K562 (cell line): ENCODE measurements around the gene AK2. TPM values are rescaled to one million over a fixed set of nuclear protein-coding genes. Genes with fewer than 3 reads are reported as not detected.

Experiments used
- ATF1 ChIP-seq, 2 experiments: fragments of 450-650 bp in 1 of 2; IDR thresholded peaks; 2 replicates each; pipeline ENCODE4 v1.6.1; 2016; ENCODE audit warnings: missing compliant biosample characterization in 1 of 2, missing genetic modification characterization in 1 of 2
- BCOR ChIP-seq: fragments of 450-650 bp; IDR thresholded peaks from 2 replicates; pipeline ENCODE4 v1.6.1; 2016
- CGGBP1 ChIP-seq: fragments of 250-450 bp; sonication (Bioruptor Pico); IDR thresholded peaks from 2 replicates; pipeline ENCODE4 v1.9.0; 2021; ENCODE audit warnings: mild to moderate bottlenecking
- DACH1 ChIP-seq: fragments of 450-650 bp; IDR thresholded peaks from 2 replicates; pipeline ENCODE4 v1.6.1; 2018; ENCODE audit not compliant: partially characterized antibody
- EGR1 ChIP-seq: fragments of 450-650 bp; conservative IDR thresholded peaks from 2 replicates; pipeline ENCODE4 v1.6.1; 2017; ENCODE audit warnings: mild to moderate bottlenecking
- ETV6 ChIP-seq, 3 experiments: fragments of 150-350 bp in 1 of 3; sonication (generic) in 1 of 3; formaldehyde crosslinking in 1 of 3; IDR thresholded peaks; 2 replicates each; pipeline versions ENCODE4 v1.6.1 to v1.8.0; 2014 to 2022; ENCODE audit warnings: borderline replicate concordance in 2 of 3, low read depth in 2 of 3, antibody characterized with exemption in 1 of 3, low read length in 1 of 3, mild to moderate bottlenecking in 1 of 3, missing genetic modification reagents in 1 of 3
- FUS ChIP-seq: fragments of 200-400 bp; formaldehyde crosslinking; optimal IDR thresholded peaks from 2 replicates; pipeline ENCODE3; 2017; ENCODE audit warnings: low read depth, low read length
- GABPB1 ChIP-seq: sonication (generic); formaldehyde crosslinking; IDR thresholded peaks from 2 replicates; pipeline ENCODE4 v1.8.0; 2022; ENCODE audit warnings: mild to moderate bottlenecking, missing genetic modification reagents
- HMGN3 ChIP-seq: IDR thresholded peaks from 2 replicates; pipeline ENCODE4 v1.6.1; 2011; ENCODE audit warnings: borderline replicate concordance, low read depth, mild to moderate bottlenecking, mixed read lengths, low read length; ENCODE audit not compliant: insufficient read length; ENCODE audit errors: extremely low read depth
- HNRNPL ChIP-seq: fragments of 200-400 bp; formaldehyde crosslinking; IDR thresholded peaks from 2 replicates; pipeline ENCODE4 v1.6.1; 2017; ENCODE audit warnings: low read depth, mild to moderate bottlenecking, low read length
- IRF2 ChIP-seq: sonication (generic); formaldehyde crosslinking; IDR thresholded peaks from 2 replicates; pipeline ENCODE4 v1.8.1; 2022; ENCODE audit warnings: mild to moderate bottlenecking, missing genetic modification reagents
- KLF13 ChIP-seq: fragments of 450-650 bp; IDR thresholded peaks from 2 replicates; pipeline ENCODE4 v1.6.1; 2016; ENCODE audit warnings: missing genetic modification characterization, low read depth, mild to moderate bottlenecking, missing compliant biosample characterization, moderate library complexity, borderline replicate concordance
- MAZ ChIP-seq, 2 experiments: fragments of 450-650 bp in 1 of 2; sonication (generic) in 1 of 2; formaldehyde crosslinking; IDR thresholded peaks in 1 of 2; conservative IDR thresholded peaks in 1 of 2; 2 replicates each; pipeline versions ENCODE4 v1.4.0 to v1.5.0; 2020; ENCODE audit warnings: mild to moderate bottlenecking in 1 of 2, missing genetic modification reagents in 1 of 2
- MTA3 ChIP-seq: fragments of 450-650 bp; formaldehyde crosslinking; IDR thresholded peaks from 2 replicates; pipeline ENCODE4 v1.6.1; 2017; ENCODE audit warnings: mild to moderate bottlenecking, borderline replicate concordance
- NR1H2 ChIP-seq: sonication (generic); formaldehyde crosslinking; IDR thresholded peaks from 2 replicates; pipeline ENCODE4 v1.4.0; 2020; ENCODE audit warnings: mild to moderate bottlenecking, missing genetic modification reagents
- PHB ChIP-seq: fragments of 250-450 bp; sonication (Bioruptor Pico); IDR thresholded peaks from 2 replicates; pipeline ENCODE4 v1.5.0; 2021
- RNF2 ChIP-seq: sonication (generic); IDR thresholded peaks from 2 replicates; pipeline ENCODE4 v1.6.1; 2016
- SETDB1 ChIP-seq: IDR thresholded peaks from one replicate; pipeline ENCODE4 v1.6.1; 2012; ENCODE audit warnings: low read length, control low read depth, inconsistent platforms
- SRF ChIP-seq, 2 experiments: fragments of 250-450, 450-650 bp in 1 of 2; sonication (Bioruptor Pico) in 1 of 2; sonication (generic) in 1 of 2; formaldehyde crosslinking; IDR thresholded peaks; 2 replicates each; pipeline versions ENCODE4 v1.5.0 to v1.5.1; 2020 to 2022; ENCODE audit warnings: mild to moderate bottlenecking in 1 of 2, missing genetic modification reagents in 1 of 2
- ZNF282 ChIP-seq: sonication (generic); formaldehyde crosslinking; IDR thresholded peaks from 2 replicates; pipeline ENCODE4 v1.8.1; 2023; ENCODE audit warnings: missing genetic modification reagents
- ZNF740 ChIP-seq, 3 experiments: fragments of 200-800 bp in 1 of 3; sonication (Bioruptor generic) in 1 of 3; sonication (generic) in 1 of 3; formaldehyde crosslinking in 1 of 3; IDR thresholded peaks; 2 replicates each; pipeline versions ENCODE4 v1.6.1 to v1.8.0; 2016 to 2022; ENCODE audit warnings: mild to moderate bottlenecking in 2 of 3, missing compliant biosample characterization in 2 of 3, missing genetic modification characterization in 2 of 3, missing genetic modification reagents in 1 of 3
- ZNF76 ChIP-seq: fragments of 250-450 bp; sonication (Bioruptor Pico); IDR thresholded peaks from 2 replicates; pipeline ENCODE4 v1.4.0; 2020; ENCODE audit warnings: mild to moderate bottlenecking, moderate library complexity, borderline replicate concordance
- polyA plus RNA-seq, 8 experiments: library from polyadenylated mRNA; depleted of rRNA in 4 of 8; stranded (reverse) in 5 of 8; unstranded in 3 of 8; fragments of >200 nt; fragmentation: Nextera tagmentation in 2 of 8; fragmentation: Illumina TruSeq in 1 of 8; extraction: Ambion mirVana in 2 of 8; extraction: Trizol in 1 of 8; gene quantifications; 2 replicates each; pipeline versions ENCODE4 v1.2.1 to v1.2.3, GENCODE V29; 2011 to 2014; ENCODE audit warnings: inconsistent platforms in 1 of 8, missing spikeins in 1 of 8
- total RNA-seq, 7 experiments: library from RNA; depleted of rRNA in 6 of 7; stranded (reverse); fragments of >200 nt in 6 of 7; fragmentation: Illumina TruSeq in 2 of 7; extraction: Trizol in 2 of 7; gene quantifications; 2 replicates each; pipeline versions ENCODE4 v1.2.1 to v1.2.3, GENCODE V29; 2011 to 2021; ENCODE audit warnings: low replicate concordance in 1 of 7

The AK2 gene
- total and polyA plus RNA-seq, 9 of the 15 experiments (the other 6 are each of a cell fraction or from before 2014, with no cell fraction given), result 105 to 1,050 (median 509) TPM

- TF ChIP-seq RNF2, result 0 out of 2 replicates have a peak, but pooled peaks have one; percentile 47
- TF ChIP-seq ATF1 (CRISPR knock-in tag; IDR thresholded peaks at IDR 0.05), result no peak
- peak; percentile 32; the same call in 1 of the 2 replicates for TF ChIP-seq ATF1 (tag; IDR thresholded peaks at IDR 0.05)
- 0 out of 2 replicates have a peak, but pooled peaks have one; percentile 27 for TF ChIP-seq HNRNPL
- peak; percentile 58 for TF ChIP-seq EGR1
- no peak for TF ChIP-seq ETV6 (IDR thresholded peaks at IDR 0.05; ENCODE audit: borderline replicate concordance in 1 of 2, low read depth in 2 of 2, low read length in 1 of 2)
- TF ChIP-seq ETV6 (CRISPR knock-in tag; IDR thresholded peaks at IDR 0.05; ENCODE audit: borderline replicate concordance), result peak; percentile 47; the same call in 1 of the 2 replicates
- TF ChIP-seq FUS, result peak; percentile 43
- peak; percentile 70 for TF ChIP-seq BCOR
- TF ChIP-seq SRF (CRISPR knock-in tag; IDR thresholded peaks at IDR 0.05), result no peak
- peak; percentile 23; the same call in 1 of the 2 replicates for TF ChIP-seq NR1H2 (CRISPR knock-in tag)
- TF ChIP-seq GABPB1, result 0 out of 2 replicates have a peak, but pooled peaks have one; percentile 25
- peak; percentile 56 for TF ChIP-seq ZNF740 (CRISPR knock-in tag; IDR thresholded peaks at IDR 0.05)
- TF ChIP-seq ZNF740 (tag; IDR thresholded peaks at IDR 0.05), result no peak
- peak; percentile 75; the same call in 1 of the 2 replicates for TF ChIP-seq ZNF282 (CRISPR knock-in tag)
- TF ChIP-seq HMGN3, result peak; percentile 52
- TF ChIP-seq DACH1, result peak; percentile 32
- TF ChIP-seq CGGBP1, result peak; percentile 6; the same call in 1 of the 2 replicates
- peak; percentile 88 for TF ChIP-seq IRF2
- no peak for TF ChIP-seq SETDB1
- TF ChIP-seq KLF13, result peak; percentile 90; the same call in 1 of the 2 replicates
- TF ChIP-seq ZNF76 (CRISPR knock-in tag), result no peak
- TF ChIP-seq MAZ (CRISPR knock-in tag; conservative IDR thresholded peaks at IDR 0.05 in 1 of 2, IDR thresholded peaks at IDR 0.05 in 1 of 2), result peak in 1 of 2 experiments; percentile 51; a peak in 3 of 4 replicates
- TF ChIP-seq PHB, result peak; percentile 56; the same call in 1 of the 2 replicates
- TF ChIP-seq MTA3, result peak; percentile 55
Observed at GRCh38 chr1:32963746-32964460, 72.8 kb downstream of the AK2 start (continued).
